Measurements from ENCODE around the gene PCNX3.

PCNX3 gene

DNA sequence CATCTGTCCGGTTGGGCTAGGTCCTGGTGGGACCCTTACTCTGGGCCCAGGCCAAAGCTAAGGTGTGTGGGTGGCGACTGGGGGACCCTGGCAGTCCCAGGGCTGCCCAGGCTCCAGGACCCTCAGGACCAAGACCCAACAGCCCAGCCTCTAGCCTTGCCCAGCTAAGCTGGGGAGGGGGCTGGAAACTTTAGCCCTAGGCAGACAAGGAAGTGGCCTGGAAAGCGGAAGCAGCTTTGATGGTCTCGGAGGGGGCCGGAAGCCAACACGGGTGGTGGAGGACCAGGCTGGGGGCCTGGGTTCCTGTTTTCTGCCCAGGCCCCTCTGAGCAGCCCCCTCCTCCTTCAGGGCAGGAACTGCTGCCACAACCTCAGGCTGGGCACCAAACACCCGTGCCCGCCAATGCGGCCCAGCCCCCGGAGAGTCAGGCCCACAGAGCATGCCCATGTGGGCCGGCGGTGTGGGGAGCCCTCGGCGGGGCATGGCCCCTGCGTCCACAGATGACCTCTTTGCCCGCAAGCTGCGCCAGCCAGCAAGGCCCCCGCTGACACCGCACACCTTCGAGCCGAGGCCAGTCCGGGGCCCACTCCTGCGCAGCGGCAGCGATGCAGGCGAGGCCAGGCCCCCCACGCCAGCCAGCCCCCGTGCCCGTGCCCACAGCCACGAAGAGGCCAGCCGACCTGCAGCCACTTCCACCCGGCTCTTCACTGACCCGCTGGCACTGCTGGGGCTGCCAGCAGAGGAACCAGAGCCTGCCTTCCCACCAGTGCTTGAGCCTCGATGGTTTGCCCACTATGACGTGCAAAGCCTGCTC is 25.1 kb downstream of the PCNX3 start:
- peak in 2 of 5 donors; percentile 33 to 63 for DNase-seq

- DNase-seq = no peak
Measured at GRCh38 chr11:65641297-65642013, 25.9 kb downstream of the PCNX3 start.

DNA sequence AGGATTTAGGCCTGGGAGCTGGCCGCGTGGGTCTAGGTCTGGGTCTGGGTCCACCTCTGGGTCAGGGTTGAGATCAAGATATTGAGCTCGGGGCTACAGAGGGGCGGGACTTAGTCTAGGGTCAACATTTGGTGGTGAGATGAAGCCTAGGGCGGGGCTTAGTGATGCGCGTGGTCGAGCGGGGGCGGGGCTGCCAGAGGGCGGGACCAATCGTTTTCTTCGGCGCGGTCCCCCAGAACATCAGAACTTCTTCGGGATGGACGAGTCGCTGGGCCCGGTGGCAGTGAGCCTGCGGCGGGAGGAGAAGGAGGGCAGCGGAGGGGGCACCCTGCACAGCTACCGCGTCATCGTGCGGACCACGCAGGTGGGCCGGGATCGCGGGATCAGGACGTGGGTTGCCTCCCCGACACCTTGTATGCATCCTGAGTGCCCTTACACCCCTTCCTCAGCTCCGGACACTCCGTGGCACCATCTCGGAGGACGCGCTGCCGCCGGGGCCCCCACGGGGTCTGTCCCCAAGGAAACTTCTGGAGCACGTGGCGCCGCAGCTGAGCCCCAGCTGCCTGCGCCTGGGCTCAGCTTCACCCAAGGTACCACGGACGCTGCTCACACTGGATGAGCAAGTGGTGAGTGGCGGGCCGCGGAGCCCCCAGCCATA is 26.6 kb downstream of the PCNX3 start:
- no peak for DNase-seq

- no peak for DNase-seq
Measured at GRCh38 chr11:65643971-65644370, 28.4 kb downstream of the PCNX3 start.

- no peak for DNase-seq
Measured at GRCh38 chr11:65644837-65645236, 29.3 kb downstream of the PCNX3 start.

DNA sequence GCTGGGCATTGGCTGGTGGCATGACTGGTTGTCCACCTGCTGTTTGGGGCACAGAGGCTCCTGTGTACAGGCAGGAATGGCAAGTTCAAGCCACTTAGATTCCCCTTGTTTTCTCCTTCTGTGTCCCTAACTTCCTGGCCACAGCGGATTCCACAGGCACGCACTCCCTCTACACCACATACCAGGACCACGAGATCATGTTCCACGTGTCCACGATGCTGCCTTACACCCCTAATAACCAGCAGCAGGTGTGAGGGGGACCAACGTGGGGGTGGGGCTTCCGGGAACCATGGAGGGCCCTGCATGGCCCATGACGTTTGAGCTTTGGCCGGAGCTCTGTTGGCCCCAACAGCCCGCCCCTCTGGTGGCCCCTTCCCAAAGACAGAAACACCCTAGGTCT is 30.1 kb downstream of the PCNX3 start:
- DNase-seq = no peak

DNA sequence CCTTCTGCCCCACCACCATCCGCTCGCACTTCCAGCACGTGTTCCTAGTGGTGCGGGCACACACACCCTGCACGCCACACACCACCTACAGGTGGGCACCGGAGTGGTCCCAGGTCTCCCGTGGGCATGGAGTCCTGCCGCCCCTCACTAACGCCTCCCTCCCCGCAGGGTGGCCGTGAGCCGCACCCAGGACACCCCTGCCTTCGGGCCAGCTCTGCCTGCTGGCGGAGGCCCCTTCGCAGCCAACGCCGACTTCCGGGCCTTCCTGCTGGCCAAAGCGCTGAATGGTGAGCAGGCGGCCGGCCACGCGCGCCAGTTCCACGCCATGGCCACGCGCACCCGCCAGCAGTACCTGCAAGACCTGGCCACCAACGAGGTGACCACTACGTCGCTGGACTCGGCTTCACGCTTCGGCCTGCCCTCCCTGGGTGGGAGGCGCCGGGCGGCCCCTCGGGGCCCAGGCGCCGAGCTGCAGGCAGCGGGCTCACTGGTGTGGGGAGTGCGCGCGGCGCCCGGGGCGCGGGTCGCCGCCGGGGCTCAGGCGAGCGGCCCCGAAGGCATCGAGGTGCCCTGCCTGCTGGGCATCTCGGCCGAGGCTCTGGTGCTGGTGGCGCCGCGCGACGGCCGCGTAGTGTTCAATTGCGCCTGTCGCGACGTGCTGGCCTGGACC is 30.8 kb downstream of the PCNX3 start:
- no peak for DNase-seq

- DNase-seq = no peak
Measured at GRCh38 chr11:65646958-65647701, 31.6 kb downstream of the PCNX3 start.

- DNase-seq = no peak
Measured at GRCh38 chr11:65648997-65649493, 33.5 kb downstream of the PCNX3 start.

DNA sequence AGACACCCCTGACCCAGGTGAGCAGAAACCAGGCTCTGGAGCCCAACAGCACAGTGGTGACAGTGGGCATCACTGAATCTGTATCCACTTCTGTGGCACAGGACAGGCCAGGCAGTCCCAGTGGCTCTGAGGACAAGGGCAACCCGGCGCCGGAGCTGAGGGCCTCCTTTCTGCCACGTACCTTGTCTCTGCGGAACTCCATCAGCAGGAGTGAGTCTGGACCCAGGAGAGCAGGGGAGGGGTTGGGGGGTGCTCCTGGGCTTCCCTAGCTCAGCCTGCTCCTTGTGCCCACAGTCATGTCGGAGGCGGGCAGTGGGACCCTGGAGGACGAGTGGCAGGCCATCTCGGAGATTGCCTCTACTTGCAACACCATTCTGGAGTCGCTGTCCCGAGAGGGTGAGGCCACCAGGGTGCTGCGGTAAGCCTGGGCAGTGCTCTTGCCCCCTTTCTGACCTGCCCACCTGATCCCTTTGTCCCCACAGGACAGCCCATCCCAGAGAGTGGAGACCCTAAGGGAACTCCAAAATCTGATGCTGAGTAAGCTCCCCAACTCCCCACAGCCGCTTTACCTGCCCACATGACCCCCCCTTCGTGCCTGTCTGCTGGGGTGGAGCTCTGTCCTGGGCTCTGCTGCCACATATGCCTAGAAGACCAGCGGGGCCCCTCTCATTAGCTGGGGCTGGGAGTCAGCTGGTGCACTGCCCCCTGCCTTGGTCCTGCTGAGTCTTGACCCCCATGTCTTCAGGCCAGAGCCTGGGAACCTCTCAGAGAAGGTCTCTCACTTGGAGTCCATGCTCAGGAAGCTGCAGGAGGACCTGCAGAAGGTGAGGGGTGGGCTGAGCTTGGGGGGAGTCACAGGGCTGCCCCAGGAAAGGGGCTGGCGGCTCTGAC is 34.3 kb downstream of the PCNX3 start:
- no peak for DNase-seq

DNA sequence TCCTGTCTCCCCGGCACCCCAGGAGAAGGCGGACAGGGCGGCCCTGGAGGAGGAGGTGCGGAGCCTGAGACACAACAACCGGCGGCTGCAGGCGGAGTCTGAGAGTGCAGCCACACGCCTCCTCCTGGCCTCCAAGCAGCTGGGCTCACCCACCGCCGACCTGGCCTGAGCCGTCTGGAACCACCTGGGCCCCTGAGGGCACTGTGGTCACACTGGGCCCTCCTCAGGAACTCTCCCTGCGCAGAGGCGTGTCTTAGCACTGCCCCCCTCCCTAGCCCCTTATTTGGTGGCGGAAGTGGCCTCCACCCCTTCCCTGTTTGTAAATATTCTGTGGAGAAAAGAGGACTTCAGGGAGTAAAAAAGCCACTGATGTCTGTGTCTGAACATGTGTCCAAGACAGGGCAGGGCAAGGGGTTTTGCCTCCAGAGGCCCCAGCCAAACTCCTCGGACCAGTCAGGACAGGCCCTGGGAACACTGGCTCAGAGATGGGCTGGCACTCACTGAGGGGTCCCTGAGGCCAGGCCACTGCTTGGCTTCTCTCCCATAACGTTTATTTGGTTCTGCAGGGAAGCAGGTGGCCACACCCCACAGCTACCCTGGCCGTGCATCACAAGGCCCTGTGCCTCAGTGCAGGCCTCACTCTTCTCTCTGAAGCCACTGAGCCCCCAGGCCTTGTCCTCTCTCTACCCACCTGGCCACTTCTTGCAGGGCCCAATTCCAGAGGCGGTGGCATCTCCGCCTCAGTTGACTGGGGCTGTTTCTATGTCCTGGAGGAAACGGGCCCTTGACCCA is 35.2 kb downstream of the PCNX3 start:
- no peak for DNase-seq

DNA sequence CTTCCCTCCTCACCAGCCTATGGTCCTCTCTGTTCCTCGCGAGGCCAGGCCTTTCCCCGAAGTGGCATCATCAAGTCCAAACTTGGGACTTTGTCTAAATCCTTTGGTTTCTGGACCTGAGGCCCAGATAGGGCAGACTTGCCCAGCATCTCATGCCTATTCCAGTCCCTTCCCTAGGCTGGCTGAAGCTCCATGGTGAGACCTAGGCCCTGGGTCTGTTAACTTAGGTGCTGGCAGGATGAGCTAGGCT is 35.7 kb downstream of the PCNX3 start:
- no peak for DNase-seq

- DNase-seq = no peak
Measured at GRCh38 chr11:65651589-65652510, 36.3 kb downstream of the PCNX3 start.

GRCh38 chr11:65652511-65653228 is 37.1 kb downstream of the PCNX3 start:
- peak; percentile 92 to 96 (median 93) for DNase-seq

- no peak for DNase-seq
Measured at GRCh38 chr11:65653229-65654225, 38.0 kb downstream of the PCNX3 start.

DNA sequence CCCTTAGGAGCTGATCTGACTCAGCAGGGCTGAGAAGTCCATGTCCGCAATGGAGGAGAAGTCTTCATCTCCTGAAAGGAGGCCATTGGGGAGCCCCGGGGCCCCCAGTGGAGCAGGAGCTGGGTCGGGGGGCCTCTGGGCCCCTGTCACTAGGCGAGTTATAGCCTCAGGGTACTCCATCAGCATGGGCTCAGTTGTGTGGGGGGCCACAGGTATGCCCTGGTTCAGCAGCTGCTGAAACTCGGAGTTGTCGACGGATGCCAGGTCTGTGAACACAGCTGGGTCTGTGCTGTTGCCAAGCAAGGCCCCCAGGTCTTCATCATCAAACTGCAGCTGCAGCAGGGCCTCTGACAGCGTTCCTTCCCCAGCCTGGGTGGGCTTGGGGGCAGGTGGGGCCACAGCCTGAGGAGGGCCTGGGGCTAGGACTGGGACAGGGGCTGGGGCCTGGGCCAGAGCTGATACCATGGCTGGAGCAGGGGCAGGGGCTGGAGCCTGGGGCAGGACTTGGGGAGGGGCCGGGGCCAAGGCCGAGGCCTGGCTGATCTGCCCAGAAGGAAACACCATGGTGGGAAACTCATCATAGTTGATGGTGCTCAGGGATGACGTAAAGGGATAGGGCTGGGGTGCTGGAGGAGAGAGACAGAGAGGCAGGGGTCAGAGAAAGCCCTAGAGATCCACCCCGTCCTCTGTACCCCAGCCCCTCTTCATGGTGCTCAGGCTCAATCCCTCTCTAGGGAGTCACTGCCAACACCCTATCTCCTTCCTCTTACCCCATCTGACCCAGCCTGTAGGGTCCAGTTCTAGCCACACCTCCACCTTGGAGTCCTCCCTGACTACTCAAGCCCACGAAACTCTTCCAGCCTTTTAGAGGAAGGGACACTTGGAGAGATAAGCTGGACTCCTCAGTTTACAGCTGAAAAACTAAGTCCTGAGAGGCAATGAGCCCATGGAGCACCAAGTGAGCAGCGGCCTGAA is 39.1 kb downstream of the PCNX3 start:
- DNase-seq = peak in 1 of 5 donors; percentile 1
